HepG2 (cell line): ENCODE results near the gene TFAP2D. TPM values are rescaled to one million over a fixed set of nuclear protein-coding genes. Genes with fewer than 3 reads are reported as not detected.

ENCODE experiments used
- ATAC-seq: fragments of 200-7000 bp; cut with Tn5 transposase; 3 replicates; pipeline ENCODE4 v1.9.1; 2020; ENCODE audit warnings: mild to moderate bottlenecking, moderate library complexity
- BruUV-seq: library from RNA; stranded (reverse); fragments of 400-500 nt; replicated peaks from 2 replicates; lab custom pipeline; 2021; lab: Mats Ljungman, UMichigan
- CTCF ChIA-PET: fragments of 300-600 bp; formaldehyde crosslinking; extraction: SDS; loops from one replicate; lab custom pipeline; 2021; ENCODE audit warnings: low total read pairs, inconsistent platforms, low intra/inter-chr PET ratio; lab: Yijun Ruan, JAX
- POLR2A ChIA-PET: fragments of 350-600 bp; sonication (Branson Sonifier 250); formaldehyde crosslinking; loops from one replicate; lab custom pipeline; 2020; ENCODE audit warnings: antibody characterized with exemption, inconsistent platforms; lab: Yijun Ruan, JAX
- DNase-seq: peaks from one replicate; pipeline ENCODE4 v3.0.0-alpha.2; 2015; ENCODE audit warnings: low spot score
- FAIRE-seq: peaks from 3 replicates; lab custom pipeline; 2011; peaks lifted over from hg19 to GRCh38; lab: Jason Lieb, UNC
- H2AFZ ChIP-seq: one replicate; pipeline ENCODE4 v1.6.1; 2011; ENCODE audit warnings: low read length, inconsistent platforms
- H3K27ac ChIP-seq: fragments of 300-600 bp; 3 replicates; pipeline ENCODE4 v1.8.0; 2011; ENCODE audit warnings: mixed run types, mild to moderate bottlenecking, mixed read lengths, low read length, inconsistent platforms; ENCODE audit not compliant: insufficient read depth; ENCODE audit errors: extremely low read length
- H3K27me3 ChIP-seq, 2 experiments: fragments of 200-600 bp in 1 of 2; 2 replicates in 1 of 2; 3 replicates in 1 of 2; pipeline versions ENCODE4 v1.6.0 to v1.8.0; 2011; ENCODE audit warnings: low read length in 2 of 2, mild to moderate bottlenecking in 2 of 2, moderate library complexity in 2 of 2, inconsistent platforms in 1 of 2; ENCODE audit not compliant: insufficient read depth in 2 of 2, control insufficient read depth in 1 of 2
- H3K36me3 ChIP-seq, 2 experiments: fragments of 200-600 bp in 1 of 2; replicated peaks in 1 of 2; 2 replicates in 1 of 2; 3 replicates in 1 of 2; pipeline versions ENCODE4 v1.5.1 to v1.8.0; 2011; ENCODE audit warnings: low read length in 2 of 2, inconsistent platforms in 1 of 2; ENCODE audit not compliant: insufficient read depth in 2 of 2, control insufficient read depth in 1 of 2
- H3K4me1 ChIP-seq: 2 replicates; pipeline ENCODE4 v1.5.1; 2012; ENCODE audit warnings: low read length, inconsistent platforms; ENCODE audit not compliant: insufficient read depth
- H3K4me2 ChIP-seq: 2 replicates; pipeline ENCODE4 v1.6.0; 2011; ENCODE audit warnings: low read depth, low read length, inconsistent platforms
- H3K4me3 ChIP-seq, 3 experiments: fragments of 200-600 bp in 1 of 3; sonication (generic), shearing (Covaris generic) in 1 of 3; replicated peaks in 1 of 3; 2 replicates each; pipeline ENCODE4 v1.5.1; 2011 to 2016; ENCODE audit warnings: low read length in 3 of 3, inconsistent platforms in 2 of 3, low read depth in 2 of 3, mild to moderate bottlenecking in 2 of 3, control low read depth in 1 of 3, mixed read lengths in 1 of 3; ENCODE audit not compliant: insufficient read depth in 1 of 3
- H3K79me2 ChIP-seq: one replicate; pipeline ENCODE4 v1.6.1; 2011; ENCODE audit warnings: low read length, inconsistent platforms; ENCODE audit not compliant: insufficient read depth
- H3K9ac ChIP-seq: 2 replicates; pipeline ENCODE4 v1.6.0; 2011; ENCODE audit warnings: mild to moderate bottlenecking, low read depth, low read length, inconsistent platforms; ENCODE audit not compliant: insufficient read depth
- H3K9me3 ChIP-seq: 2 replicates; pipeline ENCODE4 v1.5.1; 2012; ENCODE audit warnings: mild to moderate bottlenecking, low read length
- H4K20me1 ChIP-seq: 2 replicates; pipeline ENCODE4 v1.6.0; 2011; ENCODE audit warnings: inconsistent platforms, mild to moderate bottlenecking, low read length, moderate library complexity; ENCODE audit not compliant: insufficient read depth
- ATRX ChIP-seq: sonication (generic); formaldehyde crosslinking; IDR thresholded peaks from 2 replicates; pipeline ENCODE4 v1.4.0; 2020; ENCODE audit warnings: missing genetic modification reagents, borderline replicate concordance
- BRF2 ChIP-seq: sonication (generic); formaldehyde crosslinking; IDR thresholded peaks from 2 replicates; pipeline ENCODE4 v1.8.1; 2022; ENCODE audit warnings: mild to moderate bottlenecking, missing genetic modification reagents
- CHD4 ChIP-seq: fragments of 200-600 bp; sonication (generic); IDR thresholded peaks from 2 replicates; pipeline ENCODE4 v1.7.0; 2017; ENCODE audit warnings: mild to moderate bottlenecking, low read length, borderline replicate concordance
- EZH2 ChIP-seq: conservative IDR thresholded peaks from 2 replicates; pipeline ENCODE4 v1.6.1; 2012; ENCODE audit warnings: mild to moderate bottlenecking, low read depth, low read length, moderate library complexity
- FOSL2 ChIP-seq: sonication (generic); formaldehyde crosslinking; IDR thresholded peaks from 2 replicates; pipeline ENCODE4 v1.4.0; 2020; ENCODE audit warnings: missing genetic modification reagents
- MEIS2 ChIP-seq: sonication (generic); formaldehyde crosslinking; IDR thresholded peaks from 2 replicates; pipeline ENCODE4 v1.9.0; 2021; ENCODE audit warnings: mild to moderate bottlenecking, missing genetic modification reagents
- TCF12 ChIP-seq, 2 experiments: fragments of 450-650 bp in 1 of 2; sonication (generic) in 1 of 2; formaldehyde crosslinking in 1 of 2; IDR thresholded peaks; 2 replicates each; pipeline versions ENCODE4 v1.6.1 to v1.8.0; 2017 to 2022; ENCODE audit warnings: antibody characterized with exemption in 1 of 2, mild to moderate bottlenecking in 1 of 2, missing genetic modification reagents in 1 of 2, moderate library complexity in 1 of 2
- ZBTB42 ChIP-seq: sonication (generic); formaldehyde crosslinking; IDR thresholded peaks from 2 replicates; pipeline ENCODE4 v1.5.0; 2020; ENCODE audit warnings: mild to moderate bottlenecking, missing genetic modification reagents
- ZNF24 ChIP-seq: fragments of 450-650 bp; IDR thresholded peaks from 2 replicates; pipeline ENCODE4 v1.6.1; 2017; ENCODE audit warnings: antibody characterized with exemption, mild to moderate bottlenecking
- ZNF513 ChIP-seq: sonication (generic); formaldehyde crosslinking; conservative IDR thresholded peaks from 2 replicates; pipeline ENCODE4 v1.5.0; 2020; ENCODE audit warnings: missing genetic modification reagents
- ZNF543 ChIP-seq: sonication (generic); formaldehyde crosslinking; IDR thresholded peaks from 2 replicates; pipeline ENCODE4 v1.4.0; 2020; ENCODE audit warnings: mild to moderate bottlenecking, missing genetic modification reagents
- ZNF580 ChIP-seq: IDR thresholded peaks from 2 replicates; pipeline ENCODE4 v1.6.1; 2016; ENCODE audit warnings: low read depth, borderline replicate concordance
- ZNF879 ChIP-seq: sonication (generic); formaldehyde crosslinking; IDR thresholded peaks from 2 replicates; pipeline ENCODE4 v1.8.1; 2023; ENCODE audit warnings: missing genetic modification reagents
- WGBS: methylation state at CpG from one replicate; pipeline ENCODE4 v1.1.6; 2017; ENCODE audit warnings: low lambda C conversion rate; 5-methylcytosine and 5-hydroxymethylcytosine counted together
- in situ Hi-C: cut with HindIII; loops from 2 replicates; pipeline ENCODE4 v1.10.0; 2017; ENCODE audit warnings: low pct_unique_long_range_greater_than_20kb; ENCODE audit not compliant: extremely low pct_ligation_motif_present
- intact Hi-C: fragments of 100-400 bp; cut with micrococcal nuclease; formaldehyde crosslinking; loops from one replicate; pipeline ENCODE4 v1.10.0; 2022; ENCODE audit not compliant: unreplicated experiment
- polyA plus RNA-seq, 8 experiments: library from polyadenylated mRNA; depleted of rRNA in 3 of 8; stranded (reverse) in 7 of 8; unstranded in 1 of 8; fragments of >200 nt; fragmentation: Illumina TruSeq in 4 of 8; extraction: Trizol in 4 of 8; gene quantifications; 2 replicates each; pipeline versions ENCODE4 v1.2.1 to v1.2.3, GENCODE V29; 2011 to 2016; ENCODE audit warnings: low read depth in 4 of 8, missing spikeins in 1 of 8, mixed read lengths in 1 of 8; ENCODE audit not compliant: insufficient read depth in 1 of 8
- total RNA-seq, 5 experiments: library from RNA; depleted of rRNA; stranded (reverse); fragments of >200 nt; fragmentation: Illumina TruSeq; extraction: Trizol; gene quantifications; 2 replicates each; pipeline ENCODE4 v1.2.3, GENCODE V29; 2016; ENCODE audit warnings: low read depth in 1 of 5
- TF ChIP-seq, protein P1 (sequence below): sonication (generic); formaldehyde crosslinking; IDR thresholded peaks from 2 replicates; pipeline ENCODE4 v1.4.0; 2020; ENCODE audit warnings: missing genetic modification reagents
- TF ChIP-seq, protein P2 (sequence below): sonication (generic); formaldehyde crosslinking; IDR thresholded peaks from 2 replicates; pipeline ENCODE4 v1.5.1; 2020; ENCODE audit warnings: mild to moderate bottlenecking, missing genetic modification reagents, borderline replicate concordance

Gene TFAP2D
- total and polyA plus RNA-seq, 2 of the 13 experiments (the other 11 are each of a cell fraction or from before 2014, with no cell fraction given): not detected

- Histone ChIP-seq H3K9me3 (no peaks in the 10 kb centered on the region), H3K9ac (no peak overlapping the region), H3K27me3 (peaks cover 0 to 12% of the 10 kb centered on the region in 2 experiments; a peak in 2 of 5 replicates), H3K36me3 (no peaks in the 10 kb centered on the region), H3K4me1 (no peaks in the 10 kb centered on the region), H3K79me2 (no peaks in the 10 kb centered on the region), H3K4me2 (no peak overlapping the region), H4K20me1 (no peaks in the 10 kb centered on the region), H3K4me3 (no peak overlapping the region), H3K27ac (no peak overlapping the region), H2AFZ (no peak overlapping the region)
- CTCF ChIA-PET: no interaction called here
- in situ Hi-C loops (no loop called here), intact Hi-C loops (no loop called here)
- no peak for DNase-seq
- POLR2A ChIA-PET: no interaction called here
- no TSS peak for BruUV-seq
- TF ChIP-seq TCF12 (IDR thresholded peaks at IDR 0.05) (no peak), TCF12 (CRISPR knock-in tag; IDR thresholded peaks at IDR 0.05) (no peak), ZNF543 (CRISPR knock-in tag) (no peak), FOSL2 (CRISPR knock-in tag) (no peak), MEIS2 (CRISPR knock-in tag) (no peak), BRF2 (CRISPR knock-in tag) (no peak), ATRX (no peak), ZNF580 (CRISPR knock-in tag) (no peak), ZNF24 (no peak), EZH2 (no peak), CHD4 (no peak), ZNF513 (CRISPR knock-in tag) (no peak), ZBTB42 (CRISPR knock-in tag) (no peak), ZNF879 (CRISPR knock-in tag) (no peak)
- TF ChIP-seq, protein P1, sequence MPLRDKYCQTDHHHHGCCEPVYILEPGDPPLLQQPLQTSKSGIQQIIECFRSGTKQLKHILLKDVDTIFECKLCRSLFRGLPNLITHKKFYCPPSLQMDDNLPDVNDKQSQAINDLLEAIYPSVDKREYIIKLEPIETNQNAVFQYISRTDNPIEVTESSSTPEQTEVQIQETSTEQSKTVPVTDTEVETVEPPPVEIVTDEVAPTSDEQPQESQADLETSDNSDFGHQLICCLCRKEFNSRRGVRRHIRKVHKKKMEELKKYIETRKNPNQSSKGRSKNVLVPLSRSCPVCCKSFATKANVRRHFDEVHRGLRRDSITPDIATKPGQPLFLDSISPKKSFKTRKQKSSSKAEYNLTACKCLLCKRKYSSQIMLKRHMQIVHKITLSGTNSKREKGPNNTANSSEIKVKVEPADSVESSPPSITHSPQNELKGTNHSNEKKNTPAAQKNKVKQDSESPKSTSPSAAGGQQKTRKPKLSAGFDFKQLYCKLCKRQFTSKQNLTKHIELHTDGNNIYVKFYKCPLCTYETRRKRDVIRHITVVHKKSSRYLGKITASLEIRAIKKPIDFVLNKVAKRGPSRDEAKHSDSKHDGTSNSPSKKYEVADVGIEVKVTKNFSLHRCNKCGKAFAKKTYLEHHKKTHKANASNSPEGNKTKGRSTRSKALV (CRISPR knock-in tag): no peak
- TF ChIP-seq, protein P2, sequence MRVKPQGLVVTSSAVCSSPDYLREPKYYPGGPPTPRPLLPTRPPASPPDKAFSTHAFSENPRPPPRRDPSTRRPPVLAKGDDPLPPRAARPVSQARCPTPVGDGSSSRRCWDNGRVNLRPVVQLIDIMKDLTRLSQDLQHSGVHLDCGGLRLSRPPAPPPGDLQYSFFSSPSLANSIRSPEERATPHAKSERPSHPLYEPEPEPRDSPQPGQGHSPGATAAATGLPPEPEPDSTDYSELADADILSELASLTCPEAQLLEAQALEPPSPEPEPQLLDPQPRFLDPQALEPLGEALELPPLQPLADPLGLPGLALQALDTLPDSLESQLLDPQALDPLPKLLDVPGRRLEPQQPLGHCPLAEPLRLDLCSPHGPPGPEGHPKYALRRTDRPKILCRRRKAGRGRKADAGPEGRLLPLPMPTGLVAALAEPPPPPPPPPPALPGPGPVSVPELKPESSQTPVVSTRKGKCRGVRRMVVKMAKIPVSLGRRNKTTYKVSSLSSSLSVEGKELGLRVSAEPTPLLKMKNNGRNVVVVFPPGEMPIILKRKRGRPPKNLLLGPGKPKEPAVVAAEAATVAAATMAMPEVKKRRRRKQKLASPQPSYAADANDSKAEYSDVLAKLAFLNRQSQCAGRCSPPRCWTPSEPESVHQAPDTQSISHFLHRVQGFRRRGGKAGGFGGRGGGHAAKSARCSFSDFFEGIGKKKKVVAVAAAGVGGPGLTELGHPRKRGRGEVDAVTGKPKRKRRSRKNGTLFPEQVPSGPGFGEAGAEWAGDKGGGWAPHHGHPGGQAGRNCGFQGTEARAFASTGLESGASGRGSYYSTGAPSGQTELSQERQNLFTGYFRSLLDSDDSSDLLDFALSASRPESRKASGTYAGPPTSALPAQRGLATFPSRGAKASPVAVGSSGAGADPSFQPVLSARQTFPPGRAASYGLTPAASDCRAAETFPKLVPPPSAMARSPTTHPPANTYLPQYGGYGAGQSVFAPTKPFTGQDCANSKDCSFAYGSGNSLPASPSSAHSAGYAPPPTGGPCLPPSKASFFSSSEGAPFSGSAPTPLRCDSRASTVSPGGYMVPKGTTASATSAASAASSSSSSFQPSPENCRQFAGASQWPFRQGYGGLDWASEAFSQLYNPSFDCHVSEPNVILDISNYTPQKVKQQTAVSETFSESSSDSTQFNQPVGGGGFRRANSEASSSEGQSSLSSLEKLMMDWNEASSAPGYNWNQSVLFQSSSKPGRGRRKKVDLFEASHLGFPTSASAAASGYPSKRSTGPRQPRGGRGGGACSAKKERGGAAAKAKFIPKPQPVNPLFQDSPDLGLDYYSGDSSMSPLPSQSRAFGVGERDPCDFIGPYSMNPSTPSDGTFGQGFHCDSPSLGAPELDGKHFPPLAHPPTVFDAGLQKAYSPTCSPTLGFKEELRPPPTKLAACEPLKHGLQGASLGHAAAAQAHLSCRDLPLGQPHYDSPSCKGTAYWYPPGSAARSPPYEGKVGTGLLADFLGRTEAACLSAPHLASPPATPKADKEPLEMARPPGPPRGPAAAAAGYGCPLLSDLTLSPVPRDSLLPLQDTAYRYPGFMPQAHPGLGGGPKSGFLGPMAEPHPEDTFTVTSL (CRISPR knock-in tag): no peak
- FAIRE-seq: no peak
- no peak for ATAC-seq
- 30% methylated on average over 22 of the region's 23 CpGs for WGBS
Measured at GRCh38 chr6:50706575-50706974, 6.8 kb upstream of the TFAP2D start.
